DOHH2 (cell line): ENCODE results near the gene AGMAT.

Experiments
- CTCF ChIP-seq: fragments of 200-600 bp; sonication (generic); IDR thresholded peaks from one replicate; pipeline ENCODE4 v1.5.1; 2014; ENCODE audit warnings: antibody characterized with exemption, mild to moderate bottlenecking, low read depth, low read length; ENCODE audit not compliant: poor library complexity, severe bottlenecking
- EZH2phosphoT487 ChIP-seq: fragments of 200-600 bp; sonication (generic); IDR thresholded peaks from 2 replicates; pipeline ENCODE4 v1.6.1; 2017; ENCODE audit warnings: borderline replicate concordance, mild to moderate bottlenecking, antibody characterized with exemption, low read length, moderate library complexity, mixed read lengths

GRCh38 chr1:15559189-15559810 lies 25.6 kb downstream of the AGMAT start:
- no peak for TF ChIP-seq CTCF
- TF ChIP-seq EZH2phosphoT487, result no peak
